Brain microvascular endothelial cell (primary cell): ENCODE data around the gene SMTNL1.

ENCODE experiments used
- DNase-seq: peaks from one replicate; pipeline ENCODE4 v3.0.0-alpha.2; 2020
- H3K27ac ChIP-seq: fragments of 250-450 bp; sonication (Bioruptor Pico); 2 replicates; pipeline ENCODE4 v1.5.1; 2020; ENCODE audit warnings: mild to moderate bottlenecking, moderate library complexity
- H3K27me3 ChIP-seq: fragments of 250-450 bp; sonication (Bioruptor Pico); replicated peaks from 2 replicates; pipeline ENCODE4 v1.5.1; 2020; ENCODE audit warnings: mild to moderate bottlenecking
- H3K36me3 ChIP-seq: fragments of 250-450 bp; sonication (Bioruptor Pico); replicated peaks from 2 replicates; pipeline ENCODE4 v1.5.1; 2020; ENCODE audit warnings: mild to moderate bottlenecking
- H3K4me3 ChIP-seq: 2 replicates; pipeline ENCODE4 v1.5.1; 2011; ENCODE audit warnings: low read depth, mild to moderate bottlenecking, control low read depth, low read length, moderate library complexity
- in situ Hi-C: cut with HindIII; loops from 2 replicates; pipeline ENCODE4 v1.10.0; 2017; ENCODE audit warnings: low sequenced_read_pairs, low pct_ligation_motif_present
- TF ChIP-seq, protein P1 (sequence below): IDR thresholded peaks from 2 replicates; pipeline ENCODE4 v1.5.1; 2011; ENCODE audit warnings: low read depth, mild to moderate bottlenecking, moderate library complexity, low read length, control low read depth, inconsistent platforms; ENCODE audit errors: missing control alignments

The SMTNL1 gene

DNA sequence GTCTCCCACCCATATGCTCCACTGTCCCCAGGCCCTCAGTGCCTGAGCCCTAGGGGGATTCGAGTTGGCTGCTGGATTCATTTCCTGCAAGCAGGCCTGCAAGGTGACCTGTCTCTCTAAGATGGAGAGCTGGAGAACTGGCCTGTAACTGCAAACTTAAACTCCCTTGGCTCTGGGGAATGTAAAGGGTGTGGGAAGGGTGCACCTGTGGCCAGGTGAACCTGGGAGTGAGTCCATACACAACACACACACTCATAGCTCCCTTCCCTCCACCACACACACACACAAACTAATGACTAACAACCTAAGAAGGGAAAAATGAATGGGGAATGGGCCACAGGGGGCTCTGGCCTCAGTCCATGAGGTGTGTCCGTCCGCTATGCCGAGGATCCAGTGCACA, 14.5 kb downstream of the SMTNL1 start:
- TF ChIP-seq, protein P1, sequence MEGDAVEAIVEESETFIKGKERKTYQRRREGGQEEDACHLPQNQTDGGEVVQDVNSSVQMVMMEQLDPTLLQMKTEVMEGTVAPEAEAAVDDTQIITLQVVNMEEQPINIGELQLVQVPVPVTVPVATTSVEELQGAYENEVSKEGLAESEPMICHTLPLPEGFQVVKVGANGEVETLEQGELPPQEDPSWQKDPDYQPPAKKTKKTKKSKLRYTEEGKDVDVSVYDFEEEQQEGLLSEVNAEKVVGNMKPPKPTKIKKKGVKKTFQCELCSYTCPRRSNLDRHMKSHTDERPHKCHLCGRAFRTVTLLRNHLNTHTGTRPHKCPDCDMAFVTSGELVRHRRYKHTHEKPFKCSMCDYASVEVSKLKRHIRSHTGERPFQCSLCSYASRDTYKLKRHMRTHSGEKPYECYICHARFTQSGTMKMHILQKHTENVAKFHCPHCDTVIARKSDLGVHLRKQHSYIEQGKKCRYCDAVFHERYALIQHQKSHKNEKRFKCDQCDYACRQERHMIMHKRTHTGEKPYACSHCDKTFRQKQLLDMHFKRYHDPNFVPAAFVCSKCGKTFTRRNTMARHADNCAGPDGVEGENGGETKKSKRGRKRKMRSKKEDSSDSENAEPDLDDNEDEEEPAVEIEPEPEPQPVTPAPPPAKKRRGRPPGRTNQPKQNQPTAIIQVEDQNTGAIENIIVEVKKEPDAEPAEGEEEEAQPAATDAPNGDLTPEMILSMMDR = no peak
- Histone ChIP-seq H3K36me3 (no peaks in the 10 kb centered on the region), H3K27ac (no peak overlapping the region), H3K27me3 (no peaks in the 10 kb centered on the region), H3K4me3 (no peak overlapping the region)
- in situ Hi-C loops = no loop called here
- DNase-seq = no peak

DNA sequence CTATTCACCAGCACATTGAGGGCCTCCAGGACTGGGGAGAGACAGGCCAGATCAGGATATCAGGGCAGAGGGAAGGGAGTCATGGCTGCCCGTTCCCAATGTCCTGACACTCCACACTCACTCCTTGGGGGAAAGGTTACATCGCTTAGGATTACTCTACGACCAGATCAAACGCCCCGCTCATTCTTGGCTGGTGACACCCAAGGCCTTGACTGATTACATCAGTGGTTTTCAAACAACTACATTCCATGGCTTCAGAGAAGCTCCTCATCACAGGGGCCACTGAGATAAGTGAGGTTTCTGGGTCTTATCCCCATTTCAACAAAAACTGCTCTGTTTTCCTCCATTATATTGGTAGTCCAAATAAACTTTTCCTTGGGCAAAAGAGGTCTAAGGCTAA, 15.1 kb downstream of the SMTNL1 start:
- no peak overlapping the region for H3K27ac ChIP-seq
- H3K4me3 ChIP-seq = no peak overlapping the region
- TF ChIP-seq, protein P1 = no peak
- no peaks in the 10 kb centered on the region for H3K36me3 ChIP-seq
- no peaks in the 10 kb centered on the region for H3K27me3 ChIP-seq
- in situ Hi-C loops = no loop called here
- DNase-seq = no peak

DNA sequence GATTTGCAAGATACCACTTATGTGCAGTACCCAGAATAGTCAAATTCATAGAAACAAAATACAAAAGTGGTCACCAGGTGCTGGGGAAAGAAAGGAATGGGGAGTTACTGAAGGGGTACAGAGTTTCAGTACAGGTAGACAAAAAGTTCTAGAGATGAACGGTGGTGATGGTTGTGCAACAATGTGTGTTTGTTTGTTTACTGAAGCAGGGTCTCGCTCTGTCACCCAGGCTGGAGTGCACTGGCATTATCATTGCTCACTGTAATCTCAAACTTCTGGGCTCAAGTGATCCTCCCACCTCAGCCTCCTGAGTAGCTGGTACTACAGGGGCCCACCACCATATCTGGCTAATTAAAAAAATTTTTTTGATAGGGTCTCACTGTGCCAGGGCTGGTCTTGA, 18.0 kb downstream of the SMTNL1 start:
- no peak for DNase-seq
- in situ Hi-C loops = no loop called here
- no peak overlapping the region for H3K4me3 ChIP-seq
- TF ChIP-seq, protein P1 = no peak
- H3K27me3 ChIP-seq = no peaks in the 10 kb centered on the region
- H3K27ac ChIP-seq = no peak overlapping the region
- H3K36me3 ChIP-seq = peaks cover 3% of the 10 kb centered on the region

DNA sequence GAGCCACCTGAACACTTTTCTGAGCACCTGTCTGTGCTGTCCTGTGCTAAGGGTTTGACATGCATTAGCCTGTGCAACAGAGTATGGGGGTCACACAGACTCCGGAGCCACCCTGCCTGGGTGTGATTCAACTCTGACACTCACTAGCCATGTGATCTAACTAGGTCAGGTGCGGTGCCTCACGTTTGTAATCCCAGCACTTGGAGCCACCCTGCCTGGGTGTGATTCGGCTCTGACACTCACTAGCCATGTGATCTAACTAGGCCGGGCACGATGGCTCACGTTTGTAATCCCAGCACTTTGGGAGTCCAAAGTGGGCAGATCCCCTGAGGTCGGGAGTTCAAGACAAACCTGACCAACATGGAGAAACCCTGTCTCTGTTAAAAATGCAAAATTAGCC, 18.6 kb downstream of the SMTNL1 start:
- in situ Hi-C loops = no loop called here
- TF ChIP-seq, protein P1 = no peak
- H3K27ac ChIP-seq = no peak overlapping the region
- H3K4me3 ChIP-seq = no peak overlapping the region
- DNase-seq = no peak
- H3K36me3 ChIP-seq = peaks cover 3% of the 10 kb centered on the region
- H3K27me3 ChIP-seq = no peaks in the 10 kb centered on the region

DNA sequence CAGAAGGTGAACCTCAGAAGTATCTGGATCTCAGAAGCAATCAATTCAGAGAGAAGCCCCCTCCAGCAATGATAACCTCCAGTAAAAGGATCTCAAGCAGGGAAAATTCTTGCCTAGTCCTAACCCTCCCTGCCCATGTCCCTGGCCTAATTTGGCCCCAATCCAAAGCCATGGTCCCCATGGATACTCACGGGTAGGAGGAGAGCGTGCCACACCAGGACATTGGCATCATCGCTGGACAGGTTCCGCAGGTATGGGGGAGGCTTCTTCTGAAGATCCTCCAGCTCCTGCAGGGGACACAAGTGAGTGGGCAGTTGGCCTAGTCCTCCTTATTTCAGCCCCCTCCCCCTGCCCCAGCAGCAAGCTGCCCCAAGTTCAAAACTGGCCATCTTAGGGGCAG, 22.8 kb downstream of the SMTNL1 start:
- Histone ChIP-seq H3K4me3 (no peak overlapping the region), H3K36me3 (peaks cover 3% of the 10 kb centered on the region), H3K27ac (no peak overlapping the region), H3K27me3 (no peaks in the 10 kb centered on the region)
- no peak for DNase-seq
- TF ChIP-seq, protein P1 = no peak
- in situ Hi-C loops = loop anchor here (10.0 kb wide), 1 partner anchor 85 kb away; the partner anchor contains the start of gene YPEL4

DNA sequence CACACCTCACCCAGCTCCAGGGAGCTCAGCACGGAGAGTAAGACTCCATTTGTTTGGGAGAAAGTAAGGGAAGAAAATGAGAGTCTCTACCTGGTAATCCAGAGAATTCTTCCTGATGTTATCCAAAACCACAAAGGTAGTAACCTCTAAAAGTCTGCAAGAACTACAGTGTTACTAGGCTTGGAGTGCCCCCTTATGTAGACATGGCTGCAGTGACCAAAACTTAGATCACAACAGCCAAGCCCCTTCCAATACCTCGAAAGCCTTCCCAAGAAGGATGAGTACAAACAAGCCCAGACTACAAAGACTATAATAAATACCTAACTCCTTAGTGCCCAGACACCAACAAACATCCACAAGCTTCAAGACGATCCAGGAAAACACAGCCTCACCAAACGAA, 25.2 kb downstream of the SMTNL1 start:
- H3K27ac ChIP-seq = no peak overlapping the region
- H3K36me3 ChIP-seq = peaks cover 3% of the 10 kb centered on the region
- DNase-seq = no peak
- in situ Hi-C loops = loop anchor here (10.0 kb wide), 1 partner anchor 82 kb away; the partner anchor contains the start of gene YPEL4
- TF ChIP-seq, protein P1 = no peak
- H3K27me3 ChIP-seq = no peaks in the 10 kb centered on the region
- H3K4me3 ChIP-seq = no peak overlapping the region
